ENCODE measurements around the gene KIRREL2. TPM values are rescaled to one million over a fixed set of nuclear protein-coding genes. Genes with fewer than 3 reads are reported as not detected.

KIRREL2 gene
- polyA plus RNA-seq, 6 donors from 2014 or later: not detected

- H3K27ac Mint-ChIP-seq: peak overlapping the region; percentile 86 to 100 (median 100)
- DNase-seq (no peak), ATAC-seq (ENCODE audit: low read depth in 2 of 2) (no peak)
- H3K36me3 Mint-ChIP-seq: peaks cover 0 to 14% of the 10 kb centered on the region in 2 donors
- H3K27me3 Mint-ChIP-seq: no peaks in the 10 kb centered on the region
- no peaks in the 10 kb centered on the region for H3K9me3 Mint-ChIP-seq
- H3K4me1 Mint-ChIP-seq: peaks cover 45 to 63% (median 51%) of the 10 kb centered on the region in 3 donors
- peak overlapping the region; percentile 69 to 99 (median 98) for H3K4me3 Mint-ChIP-seq
Measured at GRCh38 chr19:35897706-35898451, 41.2 kb downstream of the KIRREL2 start.

- ATAC-seq (ENCODE audit: low read depth in 2 of 2): no peak
- Mint-ChIP-seq H3K27me3 (no peaks in the 10 kb centered on the region), H3K4me1 (peaks cover 51 to 66% (median 56%) of the 10 kb centered on the region in 3 donors), H3K9me3 (peaks cover 0 to 2% (median 0%) of the 10 kb centered on the region in 7 donors), H3K4me3 (peak overlapping the region; percentile 74 to 99 (median 98)), H3K27ac (peak overlapping the region; percentile 99 to 100 (median 100)), H3K36me3 (peaks cover 0 to 9% of the 10 kb centered on the region in 2 donors)
- DNase-seq: no peak
Measured at GRCh38 chr19:35898499-35898809, 41.7 kb downstream of the KIRREL2 start.

GRCh38 chr19:35899547-35900214 is 43.0 kb downstream of the KIRREL2 start:
- peaks cover 63 to 70% (median 68%) of the 10 kb centered on the region in 3 donors for H3K4me1 Mint-ChIP-seq
- DNase-seq (peak; percentile 98), ATAC-seq (ENCODE audit: low read depth in 2 of 2) (peak; percentile 57 to 58)
- peaks cover 0 to 9% of the 10 kb centered on the region in 2 donors for H3K36me3 Mint-ChIP-seq
- peak overlapping the region; percentile 74 to 99 (median 98) for H3K4me3 Mint-ChIP-seq
- peak overlapping the region; percentile 99 to 100 (median 100) for H3K27ac Mint-ChIP-seq
- H3K27me3 Mint-ChIP-seq: no peaks in the 10 kb centered on the region
- peaks cover 0 to 4% (median 0%) of the 10 kb centered on the region in 7 donors for H3K9me3 Mint-ChIP-seq

GRCh38 chr19:35901055-35901644 is 44.4 kb downstream of the KIRREL2 start:
- DNase-seq (no peak), ATAC-seq (ENCODE audit: low read depth in 2 of 2) (no peak)
- H3K36me3 Mint-ChIP-seq: no peaks in the 10 kb centered on the region
- H3K4me3 Mint-ChIP-seq: peak overlapping the region; percentile 74 to 99 (median 98)
- H3K27ac Mint-ChIP-seq: peak overlapping the region; percentile 99 to 100 (median 100)
- no peaks in the 10 kb centered on the region for H3K27me3 Mint-ChIP-seq
- H3K9me3 Mint-ChIP-seq: peaks cover 0 to 4% (median 0%) of the 10 kb centered on the region in 7 donors
- H3K4me1 Mint-ChIP-seq: peaks cover 60 to 69% (median 68%) of the 10 kb centered on the region in 3 donors

GRCh38 chr19:35901854-35902661 is 45.3 kb downstream of the KIRREL2 start, which contains the start of gene HCST:
TSS of gene HCST (plus strand) at chr19:35902529. CDS start at chr19:35902594, 65 bp downstream.
- ATAC-seq (ENCODE audit: low read depth in 2 of 2) (peak; percentile 5 to 9), DNase-seq (peak; percentile 69)
- Mint-ChIP-seq H3K27me3 (no peaks in the 10 kb centered on the region), H3K27ac (peak within 1 kb of the TSS; percentile 99 to 100 (median 100)), H3K4me1 (peaks cover 62 to 73% (median 66%) of the 10 kb centered on the region in 3 donors), H3K9me3 (peaks cover 0 to 4% (median 0%) of the 10 kb centered on the region in 7 donors), H3K36me3 (no peaks in the 10 kb centered on the region), H3K4me3 (peak within 1 kb of the TSS; percentile 89 to 99 (median 96))

- H3K9me3 Mint-ChIP-seq: peaks cover 0 to 4% (median 0%) of the 10 kb centered on the region in 7 donors
- no peaks in the 10 kb centered on the region for H3K27me3 Mint-ChIP-seq
- H3K36me3 Mint-ChIP-seq: no peaks in the 10 kb centered on the region
- H3K4me3 Mint-ChIP-seq: peak overlapping the region; percentile 89 to 99 (median 95)
- ATAC-seq (ENCODE audit: low read depth in 2 of 2) (no peak), DNase-seq (no peak)
- H3K4me1 Mint-ChIP-seq: peaks cover 65 to 76% (median 74%) of the 10 kb centered on the region in 3 donors
- H3K27ac Mint-ChIP-seq: peak overlapping the region; percentile 99 to 100 (median 100)
Measured at GRCh38 chr19:35902870-35903475, 46.3 kb downstream of the KIRREL2 start.

DNA sequence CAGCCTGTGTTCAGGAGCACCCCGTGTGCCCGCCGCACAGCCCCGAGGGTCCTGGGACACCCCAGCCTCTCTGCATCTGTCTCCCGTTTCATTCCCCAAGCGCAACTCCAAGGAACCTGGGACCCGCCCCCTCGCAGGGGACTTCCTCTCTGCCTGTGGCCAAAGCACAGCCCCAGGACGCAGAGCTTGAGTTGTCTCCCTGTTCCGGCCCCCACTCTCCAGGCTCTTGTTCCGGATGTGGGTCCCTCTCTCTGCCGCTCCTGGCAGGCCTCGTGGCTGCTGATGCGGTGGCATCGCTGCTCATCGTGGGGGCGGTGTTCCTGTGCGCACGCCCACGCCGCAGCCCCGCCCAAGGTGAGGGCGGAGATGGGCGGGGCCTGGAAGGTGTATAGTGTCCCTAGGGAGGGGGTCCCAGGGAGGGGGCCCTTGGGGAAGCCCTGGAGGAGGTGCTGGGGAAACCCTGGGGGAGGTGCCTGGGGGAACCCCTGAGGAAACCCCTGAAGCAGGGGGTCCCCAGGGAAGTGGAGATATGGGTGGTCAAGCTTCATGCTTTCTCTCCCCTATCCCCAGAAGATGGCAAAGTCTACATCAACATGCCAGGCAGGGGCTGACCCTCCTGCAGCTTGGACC is 47.0 kb downstream of the KIRREL2 start:
- DNase-seq: peak; percentile 97
- Mint-ChIP-seq H3K4me1 (peaks cover 63 to 75% (median 75%) of the 10 kb centered on the region in 3 donors), H3K27me3 (no peaks in the 10 kb centered on the region), H3K27ac (peak overlapping the region; percentile 99 to 100 (median 100)), H3K36me3 (no peaks in the 10 kb centered on the region), H3K9me3 (peaks cover 0 to 4% (median 0%) of the 10 kb centered on the region in 7 donors), H3K4me3 (peak overlapping the region; percentile 89 to 99 (median 95))
- ATAC-seq (ENCODE audit: low read depth in 2 of 2): peak; percentile 52 to 56

DNA sequence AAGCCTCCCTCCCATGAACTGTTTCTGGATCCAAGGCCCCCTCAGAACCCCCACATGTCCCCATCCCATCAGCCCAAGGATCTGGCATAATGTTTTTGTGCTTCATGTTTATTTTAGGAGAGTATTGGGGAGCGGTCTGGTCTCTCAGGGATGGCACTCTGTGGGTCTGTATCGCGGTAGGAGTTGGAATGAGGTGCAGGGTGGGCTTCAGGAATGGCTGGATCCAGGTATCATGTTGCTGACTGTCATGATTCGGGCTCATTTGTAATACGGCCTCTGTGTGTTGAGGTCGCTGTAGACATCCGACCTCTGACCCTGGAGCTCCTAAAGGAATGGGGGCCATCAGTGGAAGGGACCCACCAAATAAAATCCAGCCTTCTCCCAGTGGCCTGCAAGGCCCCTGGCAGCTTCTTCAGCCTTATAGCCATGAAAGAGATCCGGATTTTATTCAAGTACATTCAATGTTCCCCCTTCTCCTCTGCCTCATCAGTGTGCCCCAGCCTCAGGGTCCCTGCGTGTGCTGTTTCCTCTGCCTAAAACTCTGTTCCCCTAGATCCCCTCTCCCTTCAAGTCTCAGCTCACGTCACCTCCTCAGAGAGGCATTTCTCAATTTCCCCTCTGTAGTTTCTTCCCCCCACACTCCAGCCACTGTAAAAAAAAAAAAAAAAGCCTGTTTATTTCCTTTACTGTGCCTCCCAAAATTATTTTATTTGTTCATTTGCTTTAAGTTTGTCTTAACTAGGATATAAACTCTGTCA is 47.8 kb downstream of the KIRREL2 start:
- H3K4me3 Mint-ChIP-seq: peak overlapping the region in 7 of 8 donors; percentile 9 to 99 (median 89)
- H3K9me3 Mint-ChIP-seq: peaks cover 0 to 4% (median 0%) of the 10 kb centered on the region in 7 donors
- ATAC-seq (ENCODE audit: low read depth in 2 of 2) (no peak), DNase-seq (peak; percentile 6)
- H3K36me3 Mint-ChIP-seq: no peaks in the 10 kb centered on the region
- peaks cover 66 to 76% (median 75%) of the 10 kb centered on the region in 3 donors for H3K4me1 Mint-ChIP-seq
- H3K27me3 Mint-ChIP-seq: no peaks in the 10 kb centered on the region
- peak overlapping the region; percentile 99 to 100 (median 100) for H3K27ac Mint-ChIP-seq

DNA sequence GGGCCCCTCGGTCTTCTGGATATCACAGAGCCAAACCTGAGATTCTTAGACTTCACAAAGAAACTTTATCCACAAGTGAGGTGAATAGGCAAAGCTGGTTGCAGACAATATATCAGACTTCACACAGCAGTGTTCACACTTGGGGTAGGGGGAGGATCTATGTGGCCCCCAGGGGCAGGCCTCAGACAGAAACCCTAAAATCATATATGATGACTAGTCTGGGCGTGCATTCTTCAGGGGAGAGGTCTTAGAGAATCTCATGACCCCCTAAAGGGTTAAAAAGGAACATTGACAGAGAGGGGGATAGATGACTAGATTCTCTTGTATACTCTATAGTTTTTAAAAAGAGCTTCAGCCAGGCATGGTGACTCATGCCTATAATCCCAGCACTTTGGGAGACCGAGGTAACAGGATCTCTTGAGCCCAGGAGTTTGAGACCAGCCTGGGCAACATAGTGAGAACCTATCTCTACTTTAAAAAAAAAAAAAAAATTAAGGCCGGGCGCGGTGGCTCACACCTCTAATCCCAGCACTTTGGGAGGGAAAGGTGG is 48.5 kb downstream of the KIRREL2 start:
- peak; percentile 6 for DNase-seq
- H3K27ac Mint-ChIP-seq: peak overlapping the region; percentile 22 to 100 (median 100)
- peaks cover 65 to 81% (median 75%) of the 10 kb centered on the region in 3 donors for H3K4me1 Mint-ChIP-seq
- ATAC-seq (ENCODE audit: low read depth in 2 of 2): no peak
- no peaks in the 10 kb centered on the region for H3K27me3 Mint-ChIP-seq
- peak overlapping the region in 2 of 8 donors; percentile 56 to 89 for H3K4me3 Mint-ChIP-seq
- peaks cover 0 to 4% (median 0%) of the 10 kb centered on the region in 7 donors for H3K9me3 Mint-ChIP-seq
- H3K36me3 Mint-ChIP-seq: no peaks in the 10 kb centered on the region

- Mint-ChIP-seq H3K27ac (peak overlapping the region in 5 of 6 donors; percentile 10 to 96 (median 94)), H3K27me3 (no peaks in the 10 kb centered on the region), H3K36me3 (no peaks in the 10 kb centered on the region), H3K9me3 (peaks cover 0 to 4% (median 0%) of the 10 kb centered on the region in 7 donors), H3K4me1 (peaks cover 51 to 70% (median 57%) of the 10 kb centered on the region in 3 donors), H3K4me3 (peak overlapping the region in 2 of 8 donors; percentile 30 to 73)
- ATAC-seq (ENCODE audit: low read depth in 2 of 2) (no peak), DNase-seq (no peak)
Measured at GRCh38 chr19:35907377-35907745, 50.6 kb downstream of the KIRREL2 start.

- ATAC-seq (ENCODE audit: low read depth in 2 of 2) (no peak), DNase-seq (peak; percentile 6)
- H3K27me3 Mint-ChIP-seq: no peaks in the 10 kb centered on the region
- H3K4me3 Mint-ChIP-seq: peak within 1 kb of the TSS; percentile 65 to 84 (median 73)
- H3K36me3 Mint-ChIP-seq: no peaks in the 10 kb centered on the region
- H3K27ac Mint-ChIP-seq: peak within 1 kb of the TSS; percentile 94 to 98 (median 96)
- H3K9me3 Mint-ChIP-seq: peaks cover 0 to 4% (median 0%) of the 10 kb centered on the region in 7 donors
- H3K4me1 Mint-ChIP-seq: peaks cover 45 to 63% (median 51%) of the 10 kb centered on the region in 3 donors
Measured at GRCh38 chr19:35908010-35908441, 51.3 kb downstream of the KIRREL2 start, which contains the start of gene TYROBP. TSS of gene TYROBP (minus strand) at chr19:35908295. CDS start at chr19:35908228, 67 bp downstream.
